HG03196 (cell line): ENCODE measurements around the gene APIP.

Experiments used
- ATAC-seq: cut with Tn5 transposase; IDR thresholded peaks from one replicate; pipeline ENCODE4 v1.9.1; 2021; ENCODE audit not compliant: unreplicated experiment

Gene APIP

GRCh38 chr11:34890089-34890488 lies 26.1 kb downstream of the APIP start:
- no peak for ATAC-seq

DNA sequence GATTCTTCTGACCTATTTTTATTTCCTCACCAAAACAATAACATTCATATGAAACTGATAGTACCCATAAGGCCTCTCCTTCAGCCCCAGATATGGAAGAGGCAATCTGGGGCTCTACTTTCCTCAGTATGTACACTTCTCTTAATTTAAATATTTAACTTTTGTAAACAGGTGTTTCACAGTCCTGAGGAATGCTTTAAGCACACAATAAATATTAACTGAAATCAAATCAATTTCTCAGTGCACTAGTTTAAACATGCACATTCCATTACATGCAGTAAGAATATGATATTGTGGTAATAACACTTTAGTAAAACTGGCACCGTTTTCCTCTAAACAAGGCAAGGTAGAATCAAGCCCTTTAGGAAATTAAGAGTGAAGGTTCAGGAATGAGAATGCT lies 28.9 kb downstream of the APIP start:
- ATAC-seq: no peak

DNA sequence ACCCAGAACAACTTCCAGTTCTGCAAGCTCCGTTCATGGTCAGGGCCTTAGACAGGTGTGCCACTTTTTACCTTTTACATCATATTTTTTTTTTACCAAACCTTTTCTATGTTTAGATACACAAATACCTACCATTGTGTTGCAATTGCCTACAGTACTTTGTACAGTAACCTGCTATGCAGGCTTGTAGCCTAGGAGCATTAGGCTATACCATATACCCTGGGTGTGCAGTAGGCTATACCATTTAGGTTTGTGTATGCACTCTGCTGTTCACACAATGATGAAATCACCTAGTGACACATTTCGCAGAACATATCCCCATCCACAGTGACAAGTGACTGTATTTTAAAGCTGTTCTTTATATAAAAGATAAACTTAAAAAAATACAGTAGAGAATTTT lies 29.6 kb downstream of the APIP start:
- no peak for ATAC-seq

DNA sequence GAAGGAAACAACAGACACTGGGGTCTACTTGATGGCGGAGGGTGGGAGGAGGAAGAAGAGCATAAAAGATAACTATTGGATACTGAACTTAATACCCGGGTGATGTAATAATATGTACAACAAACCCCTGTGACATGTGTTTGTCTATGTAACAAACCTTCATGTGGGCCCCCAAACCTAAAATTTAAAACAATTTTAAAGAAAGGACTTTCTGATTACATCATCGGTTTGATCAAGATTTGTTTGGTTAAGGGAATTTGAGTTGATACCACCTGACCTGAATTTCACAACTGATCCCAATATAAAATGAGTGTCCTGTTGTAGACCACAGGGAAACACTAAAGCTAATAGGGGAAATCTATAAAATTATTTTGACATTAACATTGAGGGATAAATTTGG lies 34.3 kb downstream of the APIP start:
- no peak for ATAC-seq

DNA sequence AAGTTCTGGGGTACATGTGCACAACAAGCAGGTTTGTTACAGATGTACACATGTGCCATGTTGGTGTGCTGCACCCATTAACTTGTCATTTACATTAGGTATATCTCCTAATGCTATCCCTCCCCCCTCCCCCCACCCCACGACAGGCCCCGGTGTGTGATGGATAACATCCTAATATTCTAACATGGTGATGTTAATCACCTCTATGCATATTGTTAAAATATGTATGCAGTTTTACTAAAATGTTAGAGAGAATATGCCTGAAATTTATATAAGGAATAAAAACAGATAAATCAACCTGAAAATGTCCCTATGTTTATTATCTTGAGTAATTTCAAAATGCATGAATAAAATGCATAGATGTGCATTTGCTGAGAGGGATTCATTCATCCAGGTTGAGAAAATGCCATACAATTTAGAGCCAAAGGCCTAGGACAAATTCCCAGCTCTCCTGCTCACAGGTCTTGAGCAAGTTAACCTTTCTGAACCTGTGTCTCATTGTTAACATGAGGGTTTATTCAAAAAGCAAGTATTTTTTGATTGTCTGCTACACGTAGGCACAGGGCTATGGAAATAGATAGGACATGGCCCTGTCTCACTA lies 38.7 kb downstream of the APIP start:
- ATAC-seq: no peak

DNA sequence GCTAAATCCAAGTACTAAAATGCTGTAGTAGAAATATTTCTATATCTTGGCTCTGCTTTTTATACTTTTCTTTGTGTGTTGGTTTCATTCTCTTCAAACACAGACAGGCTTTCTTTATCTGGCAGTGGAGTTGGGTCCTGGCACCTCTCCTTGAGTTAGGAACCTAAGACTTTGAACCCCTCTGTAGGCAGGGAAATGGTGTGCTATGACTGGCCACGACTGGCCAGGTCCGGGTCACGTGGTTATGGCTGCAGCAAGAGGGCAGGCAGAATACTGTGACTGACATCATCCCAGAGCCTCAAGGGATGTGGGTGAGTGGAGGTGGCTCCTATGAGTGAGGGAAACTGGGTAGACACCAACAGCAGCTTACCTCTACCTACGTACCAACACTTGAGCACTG lies 42.0 kb downstream of the APIP start:
- ATAC-seq: no peak

GRCh38 chr11:34870548-34871196 lies 45.5 kb downstream of the APIP start:
- no peak for ATAC-seq

- ATAC-seq: no peak
These were observed 46.8 kb downstream of the APIP start for GRCh38 chr11:34869425-34869824.

- ATAC-seq: no peak
These were observed 49.8 kb downstream of the APIP start for GRCh38 chr11:34866375-34866774.

- ATAC-seq: no peak
These were observed 50.9 kb downstream of the APIP start for GRCh38 chr11:34865261-34865660.

GRCh38 chr11:34864424-34864823 lies 51.8 kb downstream of the APIP start:
- no peak for ATAC-seq

- no peak for ATAC-seq
These were observed 53.1 kb downstream of the APIP start for GRCh38 chr11:34863048-34863447.

GRCh38 chr11:34860518-34860917 lies 55.7 kb downstream of the APIP start:
- no peak for ATAC-seq

DNA sequence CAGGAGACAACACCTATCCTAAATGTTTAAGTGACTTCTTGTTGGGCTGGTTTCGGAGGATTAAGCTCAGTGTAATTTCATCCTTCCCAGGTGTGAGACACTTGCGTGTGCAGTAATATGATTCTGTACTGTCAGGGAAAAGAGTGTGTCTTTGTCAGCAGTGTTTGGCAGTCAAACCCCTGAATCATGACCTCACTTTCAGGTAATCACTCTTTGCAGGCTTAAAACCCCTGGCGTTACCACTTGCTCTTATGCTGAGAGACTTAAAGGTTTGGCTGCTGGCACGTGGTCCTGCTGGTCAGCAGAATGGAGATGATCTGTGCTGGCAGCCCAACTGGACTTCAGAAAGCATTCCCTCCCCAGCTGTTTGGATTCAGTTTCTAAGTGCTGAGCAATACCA lies 56.1 kb downstream of the APIP start:
- ATAC-seq: no peak

GRCh38 chr11:34859496-34859895 lies 56.7 kb downstream of the APIP start:
- no peak for ATAC-seq

DNA sequence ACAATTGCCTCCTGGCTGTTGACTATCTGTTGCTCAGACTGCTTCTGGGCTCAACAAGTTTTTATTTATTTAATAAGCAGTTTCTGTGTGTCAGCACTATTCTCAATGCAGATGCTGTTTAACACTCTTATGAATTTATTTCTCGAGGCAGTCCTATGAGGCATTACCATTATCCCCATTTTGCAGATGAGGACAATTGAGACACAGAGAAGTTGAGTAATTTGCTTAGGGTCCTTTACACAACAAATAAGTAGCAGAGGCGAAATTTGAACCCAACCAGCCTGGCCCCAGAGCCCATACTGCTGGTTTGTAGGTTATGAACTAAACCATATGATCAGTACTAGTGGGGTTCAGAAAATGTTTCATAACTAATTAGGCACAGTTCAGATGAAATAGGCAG lies 58.7 kb downstream of the APIP start:
- no peak for ATAC-seq

DNA sequence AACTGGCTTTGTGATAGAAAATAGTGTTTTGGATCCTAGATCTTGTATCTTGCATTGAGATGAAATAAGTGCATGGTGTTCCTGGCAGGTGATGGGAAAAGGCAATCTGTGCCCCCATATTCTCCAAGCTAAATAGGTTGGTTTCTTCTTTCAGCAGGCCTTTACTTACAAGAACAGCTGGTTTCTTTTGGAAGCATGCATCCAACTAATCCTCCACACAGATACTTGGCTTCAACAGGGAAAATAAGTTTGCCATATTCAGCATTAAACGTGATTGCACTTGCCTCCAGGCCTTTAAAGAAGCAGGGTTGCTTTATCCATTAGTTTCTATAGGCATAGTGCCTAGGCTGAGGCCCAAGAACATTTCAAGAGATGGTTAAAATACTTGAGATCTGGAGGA lies 59.9 kb downstream of the APIP start:
- no peak for ATAC-seq

GRCh38 chr11:34855754-34856095 lies 60.5 kb downstream of the APIP start:
- no peak for ATAC-seq

DNA sequence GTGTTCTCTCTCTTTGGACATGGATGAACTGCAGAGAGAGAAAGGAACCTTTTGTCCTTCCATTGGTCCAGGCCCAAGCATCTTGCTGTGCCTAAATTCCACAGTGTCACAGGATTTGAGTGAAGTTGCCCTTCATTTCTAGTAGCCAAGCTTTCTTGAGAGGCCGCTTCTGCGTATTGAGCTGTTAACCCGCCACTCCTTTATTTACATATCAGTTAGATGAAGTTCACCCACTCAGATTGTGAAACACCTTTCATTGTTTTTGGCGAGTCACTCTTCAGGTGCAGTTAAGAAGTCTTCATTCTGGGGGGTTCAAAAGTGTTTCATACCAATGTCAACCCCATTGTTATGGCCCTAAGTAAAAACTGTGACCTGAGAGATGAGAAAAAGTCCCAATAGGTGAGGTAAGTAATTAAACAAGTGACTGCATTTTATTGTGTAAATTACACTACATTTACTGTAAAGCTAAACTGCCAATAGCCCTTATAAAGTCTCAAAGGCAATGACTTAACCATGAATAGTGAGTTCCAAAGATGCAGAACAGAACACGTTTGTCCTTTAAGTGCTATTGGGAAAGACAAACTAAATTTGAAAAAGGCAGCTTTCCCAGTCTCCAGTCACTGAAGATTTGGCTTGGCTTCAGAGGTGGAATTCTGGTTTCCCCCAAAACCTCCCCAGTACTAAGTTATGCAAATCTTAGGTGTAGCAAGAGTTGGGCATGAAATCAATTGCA lies 61.0 kb downstream of the APIP start:
- ATAC-seq: no peak

GRCh38 chr11:34851916-34852315 lies 64.3 kb downstream of the APIP start:
- ATAC-seq: no peak

GRCh38 chr11:34850334-34850733 lies 65.8 kb downstream of the APIP start:
- no peak for ATAC-seq

DNA sequence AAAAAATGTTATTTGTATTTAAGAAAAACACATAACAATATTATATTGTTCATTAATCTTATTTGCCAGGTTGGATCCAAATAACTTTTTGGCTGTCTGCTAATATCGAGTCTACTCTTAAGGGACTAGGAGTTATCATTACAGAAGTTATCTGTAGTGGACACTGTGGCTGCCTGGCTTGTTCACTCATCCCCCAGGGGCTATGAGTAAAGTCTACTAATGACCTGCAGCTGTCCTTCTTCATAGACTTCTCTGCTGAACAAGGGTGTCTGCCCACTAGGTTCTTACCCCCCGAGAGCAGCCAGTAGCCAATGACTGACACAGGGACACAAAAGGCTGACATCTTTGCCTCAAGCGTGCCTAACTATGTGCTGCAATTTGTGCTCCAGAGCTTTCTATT lies 69.7 kb downstream of the APIP start:
- no peak for ATAC-seq
